Right ventricle myocardium inferior (tissue), 1 donor: Measurements from ENCODE around the gene FOXP1. TPM values are rescaled to one million over a fixed set of nuclear protein-coding genes. Genes with fewer than 3 reads are reported as not detected.

Experiments
- ATAC-seq: fragments of 200-7000 bp; cut with Tn5 transposase; one replicate; pipeline ENCODE4 v1.9.1; 2020; ENCODE audit warnings: mild to moderate bottlenecking, moderate library complexity
- DNase-seq: peaks from one replicate; pipeline ENCODE4 v3.0.0; 2021; ENCODE audit errors: missing footprints
- intact Hi-C: fragments of 100-400 bp; cut with DNase I; formaldehyde crosslinking; loops from one replicate; pipeline ENCODE4 v1.11.0; 2022
- total RNA-seq: library from RNA; stranded (reverse); fragmentation: NEBNext Ultra II Directional; extraction: Animal tissue kit (Norgen Biotek cat#: 25700); gene quantifications from one replicate; pipeline ENCODE4 v1.2.1, GENCODE V29; 2021
- donor health status: DM: no; HTN: yes; CAD: no; lungs with severe emphysema.

FOXP1 gene
- total RNA-seq, 1 donor from 2014 or later, result 38.5 TPM

GRCh38 chr3:71593106-71593505 lies 9.6 kb upstream of the FOXP1 start:
- DNase-seq (no peak), ATAC-seq (no peak)
- intact Hi-C loops, result no loop called here

DNA sequence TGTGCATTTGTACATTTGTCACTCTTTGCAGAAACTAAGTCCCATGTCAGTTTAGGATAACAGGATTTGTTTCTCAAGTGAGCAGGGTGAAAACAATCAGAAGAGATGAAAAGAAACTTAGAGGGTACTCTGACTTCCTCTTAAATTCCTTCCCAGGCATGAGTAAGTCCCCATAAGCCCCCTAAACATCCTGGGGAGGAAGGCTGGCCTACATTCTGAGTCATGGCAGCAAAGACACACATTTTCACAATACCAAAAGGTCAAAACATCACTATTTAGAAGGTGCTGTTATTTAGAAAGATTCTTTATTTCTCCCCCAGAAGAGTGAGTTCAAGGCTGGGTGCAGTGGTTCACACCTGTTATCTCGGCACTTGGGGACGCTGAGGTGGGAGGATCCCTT lies 7.6 kb upstream of the FOXP1 start:
- intact Hi-C loops, result no loop called here
- DNase-seq (no peak), ATAC-seq (no peak)

GRCh38 chr3:71589132-71589531 lies 5.6 kb upstream of the FOXP1 start:
- DNase-seq, result no peak
- ATAC-seq, result no peak
- intact Hi-C loops, result loop anchor here (5.0 kb wide), 1 partner anchor 872 kb away; no protein-coding TSS in a partner anchor

- intact Hi-C loops, result loop anchor here (2.0 to 5.0 kb wide), 2 partner anchors 871 to 1037 kb away; no protein-coding TSS in a partner anchor
- ATAC-seq, result no peak
- no peak for DNase-seq
These were observed 4.4 kb upstream of the FOXP1 start for GRCh38 chr3:71587958-71588357.

- DNase-seq (no peak), ATAC-seq (no peak)
- intact Hi-C loops, result loop anchor here (2.0 to 5.0 kb wide), 2 partner anchors 870 to 1036 kb away; no protein-coding TSS in a partner anchor
These were observed 3.3 kb upstream of the FOXP1 start for GRCh38 chr3:71586810-71587242.

GRCh38 chr3:71585887-71586809 lies 2.6 kb upstream of the FOXP1 start:
- intact Hi-C loops, result loop anchor here (2.0 to 5.0 kb wide), 5 partner anchors 281 to 1035 kb away; no protein-coding TSS in a partner anchor
- no peak for DNase-seq
- no peak for ATAC-seq

DNA sequence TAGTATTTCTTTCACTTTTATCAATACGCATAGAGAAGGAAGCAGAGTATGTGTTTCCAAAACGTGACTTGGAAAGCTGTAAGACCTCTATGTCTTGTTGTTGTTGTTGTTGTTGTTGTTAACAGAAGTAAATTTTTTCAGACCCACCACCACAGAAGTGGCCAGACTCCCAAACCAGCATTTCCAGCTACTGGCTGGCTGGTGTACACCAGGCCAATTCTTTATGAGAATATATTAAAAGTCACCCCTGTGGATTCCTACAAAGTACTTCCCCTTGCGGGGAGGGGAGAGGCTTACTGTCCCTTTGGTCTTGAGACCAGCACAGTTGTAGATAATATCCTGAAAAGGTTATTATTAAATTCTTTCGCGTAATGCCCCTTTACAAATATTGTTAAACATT lies 1.6 kb upstream of the FOXP1 start:
- intact Hi-C loops, result loop anchor here (2.0 to 5.0 kb wide), 4 partner anchors 280 to 868 kb away; no protein-coding TSS in a partner anchor
- ATAC-seq (no peak), DNase-seq (no peak)

- peak; percentile 27 for ATAC-seq
- intact Hi-C loops, result loop anchor here (2.0 to 5.0 kb wide), 7 partner anchors 152 to 867 kb away; no protein-coding TSS in a partner anchor
- DNase-seq, result peak; percentile 70
These were observed 975 bp upstream of the FOXP1 start for GRCh38 chr3:71584394-71585011.

DNA sequence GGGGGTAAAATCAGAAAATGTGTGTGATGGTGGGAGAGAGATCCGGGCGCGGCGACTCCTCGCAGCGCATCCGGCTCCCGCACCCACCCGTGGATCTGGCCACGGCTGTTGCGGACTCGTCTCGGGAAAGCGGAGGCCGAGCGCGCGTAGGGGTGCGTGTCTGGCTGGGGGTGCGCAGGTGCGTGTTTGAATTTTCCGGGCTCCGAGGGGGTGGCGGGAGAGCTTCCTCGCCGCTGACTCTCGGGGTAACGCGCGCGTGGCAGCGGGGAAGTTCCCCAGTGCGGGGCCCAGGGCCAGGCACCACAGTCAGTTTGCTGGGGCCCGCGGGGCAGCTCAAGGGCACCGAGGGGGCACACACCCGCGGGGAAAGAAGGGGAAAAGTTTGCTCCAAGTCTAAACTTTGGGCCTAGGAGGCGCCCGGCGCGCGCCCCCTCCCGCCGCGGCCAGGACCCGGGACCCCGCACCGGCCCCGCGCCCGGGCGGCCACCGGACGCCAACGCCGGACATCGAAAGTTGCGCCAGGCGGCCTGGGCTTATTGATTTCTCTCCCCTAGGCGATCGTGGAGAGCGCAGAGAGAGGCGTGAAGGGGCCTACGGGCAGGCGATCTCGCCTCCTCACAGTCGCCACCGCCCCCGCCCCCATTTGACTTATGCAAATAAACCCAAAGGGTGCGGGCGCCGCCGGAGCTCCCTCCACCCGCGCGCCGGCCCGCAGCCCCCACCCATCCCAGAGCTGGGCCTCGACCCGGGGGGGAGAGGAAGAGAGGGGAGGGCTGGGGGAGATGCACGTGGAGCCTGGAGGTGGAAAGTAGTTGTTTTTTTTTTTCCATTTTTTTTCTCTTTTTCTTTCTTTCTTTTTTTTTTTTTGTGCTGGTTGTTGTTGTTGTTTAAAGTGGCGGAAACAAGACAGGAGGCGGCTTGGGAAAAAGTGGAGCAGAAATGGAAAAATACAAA lies 639 bp downstream of the FOXP1 start:
- intact Hi-C loops, result loop anchor here (2.0 to 5.0 kb wide), 4 partner anchors 151 to 576 kb away; no protein-coding TSS in a partner anchor
- peak; percentile 55 for ATAC-seq
- peak; percentile 94 for DNase-seq

GRCh38 chr3:71582036-71582611 lies 1.4 kb downstream of the FOXP1 start:
- peak; percentile 83 for DNase-seq
- peak; percentile 39 for ATAC-seq
- intact Hi-C loops, result loop anchor here (2.0 to 5.0 kb wide), 4 partner anchors 150 to 575 kb away; no protein-coding TSS in a partner anchor

- intact Hi-C loops, result loop anchor here (2.0 to 5.0 kb wide), 4 partner anchors 149 to 574 kb away; no protein-coding TSS in a partner anchor
- peak; percentile 85 for DNase-seq
- ATAC-seq, result no peak
These were observed 2.0 kb downstream of the FOXP1 start for GRCh38 chr3:71581457-71582035.

DNA sequence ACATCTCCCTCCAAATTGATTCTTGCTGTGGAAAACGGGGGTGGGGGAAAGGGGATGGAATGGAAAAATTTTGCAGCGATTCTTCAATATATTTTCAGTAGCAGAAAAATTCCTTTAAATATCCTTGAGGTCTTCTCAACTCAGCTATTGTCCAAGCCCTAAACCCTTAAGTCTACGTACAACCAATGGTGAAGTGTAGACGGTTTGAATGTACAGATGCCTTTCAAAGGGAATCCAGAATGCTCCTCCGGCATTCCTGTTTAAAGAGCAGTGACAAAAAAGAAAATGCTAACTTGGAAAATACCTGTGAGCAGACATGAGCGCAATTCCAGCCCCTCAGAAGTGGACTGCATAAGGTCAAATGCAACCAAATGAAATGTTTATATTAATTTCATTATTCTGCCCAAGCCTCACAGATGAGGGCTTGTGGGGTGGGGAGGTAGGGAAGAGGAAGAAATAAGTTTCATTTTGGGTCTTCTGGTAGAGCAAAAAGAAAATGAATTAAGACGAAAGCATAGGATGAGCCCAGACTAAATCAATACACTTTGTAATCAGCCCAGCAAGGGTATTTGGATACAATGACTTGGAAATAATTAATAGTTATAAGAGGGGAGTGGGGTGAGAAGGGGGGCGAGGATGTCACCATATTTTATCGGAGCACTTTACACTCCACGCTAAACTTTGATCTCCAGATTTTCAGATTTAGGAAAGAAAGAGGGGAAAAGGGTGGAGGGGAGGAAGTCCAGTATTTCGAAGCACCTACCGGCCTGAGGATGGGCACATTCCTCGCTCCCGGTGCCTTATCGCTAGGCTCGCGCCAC lies 2.7 kb downstream of the FOXP1 start:
- no peak for DNase-seq
- no peak for ATAC-seq
- intact Hi-C loops, result loop anchor here (5.0 kb wide), 3 partner anchors 149 to 574 kb away; no protein-coding TSS in a partner anchor

- no peak for DNase-seq
- intact Hi-C loops, result loop anchor here (5.0 kb wide), 3 partner anchors 148 to 573 kb away; no protein-coding TSS in a partner anchor
These were observed 3.6 kb downstream of the FOXP1 start for GRCh38 chr3:71579935-71580406.

GRCh38 chr3:71579326-71579934 lies 4.1 kb downstream of the FOXP1 start:
- intact Hi-C loops, result no loop called here
- ATAC-seq (no peak), DNase-seq (no peak)

More at GRCh38 chr3:71579935-71580406, 3.6 kb downstream of the FOXP1 start:
- no peak for ATAC-seq

GRCh38 chr3:71578054-71578751 lies 5.3 kb downstream of the FOXP1 start:
- no peak for ATAC-seq
- DNase-seq, result no peak
- intact Hi-C loops, result no loop called here
